Large intestine (tissue), 3 donors: ENCODE data around the gene ANTKMT. TPM values are rescaled to one million over a fixed set of nuclear protein-coding genes. Genes with fewer than 3 reads are reported as not detected.
"Not testable (repeated sequence)": the region's sequence is repeated elsewhere in the genome, so short reads cannot be mapped to it uniquely, and the experiment has no call there.

Source experiments
- DNase-seq, 2 donors: peaks; one replicate each; pipeline versions ENCODE4 v3.0.0 to v3.0.0-alpha.2; 2013
- H3K27ac ChIP-seq: one replicate; pipeline ENCODE4 v1.5.1; 2013; ENCODE audit warnings: low read length
- H3K27me3 ChIP-seq: 2 replicates; pipeline ENCODE4 v1.6.1; 2013; ENCODE audit warnings: low read length; ENCODE audit not compliant: control insufficient read depth, insufficient read depth
- H3K36me3 ChIP-seq: 2 replicates; pipeline ENCODE4 v1.6.1; 2013; ENCODE audit warnings: low read length; ENCODE audit not compliant: control insufficient read depth, insufficient read depth
- H3K4me1 ChIP-seq: one replicate; pipeline ENCODE4 v1.6.1; 2013; ENCODE audit warnings: low read length; ENCODE audit not compliant: control insufficient read depth, insufficient read depth
- H3K4me3 ChIP-seq: one replicate; pipeline ENCODE4 v1.5.1; 2013; ENCODE audit warnings: low read length
- H3K9me3 ChIP-seq: one replicate; pipeline ENCODE4 v1.6.1; 2013; ENCODE audit warnings: mild to moderate bottlenecking, low read depth, low read length, moderate library complexity; ENCODE audit not compliant: control insufficient read depth
- WGBS: methylation state at CpG from one replicate; pipeline ENCODE4 v1.1.5; 2013; ENCODE audit warnings: low lambda C conversion rate; ENCODE audit not compliant: insufficient coverage; 5-methylcytosine and 5-hydroxymethylcytosine counted together
- polyA plus RNA-seq: library from polyadenylated mRNA; unstranded; fragments of 120-200 nt; gene quantifications from one replicate; pipeline ENCODE4 v1.2.1, GENCODE V29; 2013

Gene ANTKMT
- polyA plus RNA-seq, 1 donor: 23.0 TPM

- Histone ChIP-seq H3K9me3 (no peaks in the 10 kb centered on the region), H3K27me3 (no peaks in the 10 kb centered on the region), H3K36me3 (peaks cover 56% of the 10 kb centered on the region), H3K27ac (no peak overlapping the region), H3K4me1 (peaks cover 10% of the 10 kb centered on the region), H3K4me3 (no peak overlapping the region)
- no CpG with 5 or more reads among the region's 29 CpGs for WGBS
- no peak for DNase-seq
These were observed 16.1 kb downstream of the ANTKMT start for GRCh38 chr16:736936-737481.

GRCh38 chr16:739560-740458 lies 18.9 kb downstream of the ANTKMT start:
- H3K36me3 ChIP-seq: peaks cover 33% of the 10 kb centered on the region
- no peaks in the 10 kb centered on the region for H3K9me3 ChIP-seq
- peak overlapping the region; percentile 99 for H3K4me3 ChIP-seq
- H3K27ac ChIP-seq: peak overlapping the region; percentile 66
- H3K4me1 ChIP-seq: peaks cover 10% of the 10 kb centered on the region
- no peaks in the 10 kb centered on the region for H3K27me3 ChIP-seq
- WGBS: no CpG with 5 or more reads among the region's 38 CpGs
- peak in 1 of 2 donors; percentile 60 for DNase-seq

GRCh38 chr16:740459-740763 lies 19.5 kb downstream of the ANTKMT start:
- no peak for DNase-seq
- Histone ChIP-seq H3K27ac (peak overlapping the region; percentile 66), H3K27me3 (no peaks in the 10 kb centered on the region), H3K36me3 (peaks cover 27% of the 10 kb centered on the region), H3K9me3 (no peaks in the 10 kb centered on the region), H3K4me1 (peaks cover 10% of the 10 kb centered on the region), H3K4me3 (peak overlapping the region; percentile 99)
- WGBS: no CpG with 5 or more reads among the region's 22 CpGs

- Histone ChIP-seq H3K36me3 (peaks cover 23% of the 10 kb centered on the region), H3K4me3 (peak within 1 kb of the TSS; percentile 99), H3K27me3 (no peaks in the 10 kb centered on the region), H3K9me3 (no peaks in the 10 kb centered on the region), H3K27ac (peak within 1 kb of the TSS; percentile 83), H3K4me1 (peaks cover 10% of the 10 kb centered on the region)
- WGBS: no CpG with 5 or more reads among the region's 79 CpGs
- peak; percentile 89 to 95 for DNase-seq
These were observed 20.0 kb downstream of the ANTKMT start, which contains the start of gene CIAO3 for GRCh38 chr16:740764-741505. CIAO3 (minus strand) TSS chr16:740997; CDS start chr16:740985, 12 bp downstream.

GRCh38 chr16:741986-742629 lies 21.2 kb downstream of the ANTKMT start:
- peaks cover 10% of the 10 kb centered on the region for H3K4me1 ChIP-seq
- H3K27me3 ChIP-seq: no peaks in the 10 kb centered on the region
- WGBS: 100% methylated on average over 4 of the region's 15 CpGs
- H3K9me3 ChIP-seq: no peaks in the 10 kb centered on the region
- no peak overlapping the region for H3K4me3 ChIP-seq
- no peak overlapping the region for H3K27ac ChIP-seq
- DNase-seq: no peak
- H3K36me3 ChIP-seq: peaks cover 12% of the 10 kb centered on the region

GRCh38 chr16:742894-743293 lies 21.9 kb downstream of the ANTKMT start:
- H3K27me3 ChIP-seq, H3K36me3 ChIP-seq, H3K27ac ChIP-seq, H3K4me3 ChIP-seq, DNase-seq, H3K9me3 ChIP-seq: not testable (repeated sequence)
- H3K4me1 ChIP-seq: peaks cover 10% of the 10 kb centered on the region
- 59% methylated on average over 2 of the region's 14 CpGs for WGBS

- Histone ChIP-seq H3K4me3 (no peak overlapping the region), H3K4me1 (peaks cover 10% of the 10 kb centered on the region), H3K36me3 (peaks cover 2% of the 10 kb centered on the region), H3K27me3 (no peaks in the 10 kb centered on the region), H3K27ac (no peak overlapping the region), H3K9me3 (no peaks in the 10 kb centered on the region)
- WGBS: no CpG with 5 or more reads among the region's 21 CpGs
- DNase-seq: no peak
These were observed 23.0 kb downstream of the ANTKMT start for GRCh38 chr16:743794-744500.

GRCh38 chr16:745739-746138 lies 24.8 kb downstream of the ANTKMT start:
- Histone ChIP-seq H3K9me3 (no peaks in the 10 kb centered on the region), H3K36me3 (no peaks in the 10 kb centered on the region), H3K27me3 (no peaks in the 10 kb centered on the region), H3K4me3 (no peak overlapping the region), H3K27ac (no peak overlapping the region), H3K4me1 (no peaks in the 10 kb centered on the region)
- DNase-seq: peak in 1 of 2 donors; percentile 38
- WGBS: no CpG with 5 or more reads among the region's 14 CpGs

- WGBS: no CpG with 5 or more reads among the region's 13 CpGs
- no peaks in the 10 kb centered on the region for H3K4me1 ChIP-seq
These were observed 25.7 kb downstream of the ANTKMT start for GRCh38 chr16:746637-747036.

More at GRCh38 chr16:746637-747036, 25.7 kb downstream of the ANTKMT start:
- Histone ChIP-seq H3K4me3 (no peak overlapping the region), H3K27me3 (peaks cover 9% of the 10 kb centered on the region), H3K36me3 (no peaks in the 10 kb centered on the region), H3K27ac (no peak overlapping the region), H3K9me3 (no peaks in the 10 kb centered on the region)
- no peak for DNase-seq
